Umbilical cord (tissue), 2 donors: ENCODE data around the gene GOLGA6L7. TPM values are rescaled to one million over a fixed set of nuclear protein-coding genes. Genes with fewer than 3 reads are reported as not detected.
"Not testable (repeated sequence)": the region's sequence is repeated elsewhere in the genome, so short reads cannot be mapped to it uniquely, and the experiment has no call there.

Experiments used
- DNase-seq: peaks from one replicate; pipeline ENCODE4 v3.0.0-alpha.2; 2015; ENCODE audit warnings: low spot score
- total RNA-seq: library from RNA; depleted of rRNA; stranded (reverse); fragments of >200 nt; gene quantifications from one replicate; pipeline ENCODE4 v1.2.3, GENCODE V29; 2014; ENCODE audit warnings: low replicate concordance; ENCODE audit not compliant: insufficient read depth

The GOLGA6L7 gene
- total RNA-seq, 1 donor from 2014 or later, result not detected

DNA sequence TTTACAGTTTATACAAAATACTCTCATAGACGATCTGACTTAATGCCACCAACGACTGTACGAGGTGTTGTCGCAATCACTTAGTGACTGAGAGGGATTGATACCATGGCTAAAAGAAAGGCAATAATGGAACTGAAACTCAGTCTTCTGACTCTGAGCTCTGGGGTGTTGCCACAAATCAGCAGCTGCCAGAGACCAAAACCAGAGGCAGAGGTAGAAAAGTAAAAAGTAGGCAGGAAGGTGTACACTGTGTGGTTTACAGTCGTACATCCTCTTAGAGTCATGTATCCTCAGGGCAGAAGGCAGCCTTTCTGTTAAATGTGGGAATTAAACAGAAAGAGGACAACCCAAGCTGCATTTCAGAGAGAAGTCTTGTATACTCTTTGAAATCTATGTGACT, 1.2 kb downstream of the GOLGA6L7 start:
- DNase-seq, result not testable (repeated sequence)

DNA sequence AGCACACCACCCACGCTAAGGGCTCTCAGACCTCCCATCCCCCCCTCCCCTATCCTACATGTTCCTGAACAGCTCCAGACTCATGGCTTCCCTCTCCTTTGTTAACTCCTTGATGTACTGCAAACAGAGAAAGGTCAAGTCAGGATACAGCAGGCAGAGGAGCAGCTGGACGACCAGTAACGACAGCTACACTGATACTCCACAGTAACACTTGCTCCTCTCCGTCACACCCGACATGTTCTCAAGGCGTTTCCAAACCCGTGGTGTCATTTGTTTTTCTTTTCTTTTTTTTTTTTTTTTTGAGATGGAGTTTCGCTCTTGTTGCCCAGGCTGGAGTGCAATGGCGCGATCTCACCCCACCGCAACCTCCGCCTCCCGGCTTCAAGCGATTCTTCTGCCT, 4.3 kb downstream of the GOLGA6L7 start:
- DNase-seq, result not testable (repeated sequence)

DNA sequence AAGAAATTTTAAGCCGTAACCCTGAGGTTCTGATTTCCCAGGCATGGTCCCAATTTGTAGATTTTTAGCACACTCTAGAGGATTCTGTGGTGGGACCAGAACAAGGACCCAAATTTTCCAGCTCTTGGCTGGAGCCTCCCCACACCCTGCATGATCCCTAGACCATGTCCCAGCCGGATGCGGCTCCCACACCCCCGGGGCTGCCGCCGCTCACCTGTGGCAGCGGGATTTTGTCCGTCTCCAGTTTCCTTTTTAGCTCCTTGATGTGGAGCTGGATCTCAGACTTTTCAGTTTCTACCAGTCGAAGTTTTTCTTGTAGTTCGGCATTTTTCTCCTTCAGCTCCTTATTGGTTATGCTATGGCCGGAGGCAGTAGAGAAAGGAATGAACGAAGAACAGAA, 4.9 kb downstream of the GOLGA6L7 start:
- not testable (repeated sequence) for DNase-seq

DNA sequence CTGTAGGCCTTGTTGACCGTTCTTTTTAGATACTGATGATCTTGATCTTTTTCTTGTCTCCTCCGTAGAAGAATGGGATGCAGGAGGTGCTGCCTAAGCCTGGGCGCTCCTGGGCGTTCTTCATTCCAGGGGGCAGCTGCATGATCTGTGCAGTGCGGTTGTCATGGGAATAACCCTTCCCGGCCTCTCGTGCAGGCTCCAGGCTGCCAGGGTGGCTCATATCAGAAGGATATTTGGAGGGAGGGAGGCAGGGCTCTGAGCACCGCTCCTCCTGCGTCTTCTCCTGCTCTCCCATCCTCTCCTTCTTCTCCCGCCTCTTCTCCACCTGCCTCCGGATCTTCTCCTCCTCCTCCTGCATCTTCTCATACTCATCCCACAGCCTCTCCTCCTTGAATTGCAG, 6.2 kb downstream of the GOLGA6L7 start:
- not testable (repeated sequence) for DNase-seq

DNA sequence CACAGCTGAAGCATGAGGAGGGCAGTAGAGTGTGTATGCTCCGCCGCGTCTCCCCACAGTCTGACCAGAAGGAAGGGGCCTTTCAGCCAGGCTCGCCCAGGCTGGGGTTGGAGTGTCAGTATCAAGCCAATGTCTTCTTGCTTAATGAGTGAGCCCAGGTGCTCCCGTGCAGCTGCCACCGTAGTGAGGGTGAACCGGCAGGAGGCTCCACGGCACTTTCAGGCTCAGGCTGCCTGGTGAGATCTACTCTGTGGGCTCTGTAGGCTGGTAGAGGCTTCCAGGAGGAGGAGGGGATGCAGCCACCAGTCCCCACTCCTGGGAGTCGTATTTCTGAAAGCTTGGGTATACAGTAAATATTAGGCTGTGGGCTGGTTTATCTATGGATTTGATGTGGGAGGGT, 8.2 kb downstream of the GOLGA6L7 start:
- DNase-seq, result not testable (repeated sequence)

DNA sequence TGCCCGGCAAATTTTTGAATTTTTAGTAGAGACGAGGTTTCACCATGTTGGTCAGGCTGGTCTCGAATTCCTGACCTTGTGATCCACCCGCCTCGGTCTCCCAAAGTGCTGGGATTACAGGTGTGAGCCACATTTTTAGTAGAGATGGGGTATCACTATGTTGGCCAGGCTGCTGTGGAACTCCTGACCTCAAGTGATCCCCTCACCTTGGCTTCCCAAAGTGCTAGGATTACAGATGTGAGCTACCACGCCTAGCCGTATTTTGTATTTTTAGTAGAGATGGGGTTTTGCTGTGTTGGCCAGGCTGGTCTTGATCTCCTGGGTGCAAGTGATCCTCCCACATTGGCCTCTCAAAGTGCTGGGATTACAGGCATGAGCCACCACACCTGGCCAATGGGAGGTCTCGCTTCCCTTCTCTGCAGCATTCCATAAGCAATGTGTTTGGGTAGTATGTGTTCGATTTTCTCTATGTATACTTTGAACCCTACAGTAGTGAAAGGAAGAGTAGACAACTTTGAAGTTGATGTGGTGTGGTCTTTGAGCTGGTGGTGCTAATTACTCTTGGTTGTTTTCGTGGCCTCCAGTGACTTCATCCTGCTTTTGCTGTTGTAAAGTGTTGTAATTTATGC, 13.4 kb downstream of the GOLGA6L7 start:
- not testable (repeated sequence) for DNase-seq

DNA sequence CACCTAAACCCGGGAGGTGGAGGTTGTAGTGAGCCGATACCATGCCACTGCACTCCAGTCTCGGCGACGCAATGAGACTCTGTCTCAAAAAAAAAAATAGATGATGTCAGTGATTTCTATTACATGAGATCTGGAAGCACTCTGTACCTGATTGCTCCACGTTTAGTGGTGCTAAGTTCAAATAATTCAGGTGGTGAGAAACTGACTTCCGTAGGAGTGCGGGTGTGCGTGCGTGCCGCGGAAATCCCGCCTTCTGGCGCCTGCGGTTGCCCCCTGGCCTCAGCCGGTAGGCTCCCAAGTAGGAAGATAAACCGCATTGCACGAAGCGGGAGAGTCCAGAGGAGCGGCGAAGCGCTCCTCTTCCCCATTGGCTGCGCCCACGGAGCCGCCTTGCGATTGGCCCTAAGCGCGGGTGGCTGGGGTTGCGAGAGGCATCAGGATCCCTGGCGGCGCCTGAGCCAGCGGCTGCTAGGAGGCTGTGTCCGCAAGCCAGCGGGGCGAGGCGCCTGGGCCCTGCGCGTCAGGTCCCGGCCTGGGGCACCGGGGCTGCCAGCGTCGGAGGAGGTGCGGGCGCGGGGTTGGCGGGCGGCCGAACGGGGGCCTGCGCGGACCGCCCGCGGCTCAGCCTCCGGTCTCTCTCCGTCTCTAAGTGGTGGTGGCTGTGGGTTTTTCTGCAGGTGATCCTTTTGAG, 16.4 kb downstream of the GOLGA6L7 start:
- peak; percentile 73 for DNase-seq

DNA sequence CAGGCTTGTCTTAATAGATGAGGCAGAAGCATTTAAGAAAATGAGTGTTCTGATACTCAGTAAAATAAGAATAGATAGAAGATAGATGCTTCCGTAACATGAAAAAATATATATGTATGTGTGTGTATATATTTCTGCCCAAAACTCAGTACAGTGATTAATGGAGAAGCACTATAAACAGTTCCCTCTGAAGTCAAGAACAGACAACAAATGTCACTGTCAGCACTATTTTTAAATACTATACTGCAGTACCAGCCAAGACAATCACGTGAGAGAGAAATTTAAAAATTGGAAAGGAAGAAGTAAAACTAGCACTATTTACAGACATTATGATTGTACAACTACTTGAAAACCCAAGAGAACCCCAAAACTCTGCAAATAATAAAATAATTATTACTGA, 27.0 kb downstream of the GOLGA6L7 start:
- not testable (repeated sequence) for DNase-seq

DNA sequence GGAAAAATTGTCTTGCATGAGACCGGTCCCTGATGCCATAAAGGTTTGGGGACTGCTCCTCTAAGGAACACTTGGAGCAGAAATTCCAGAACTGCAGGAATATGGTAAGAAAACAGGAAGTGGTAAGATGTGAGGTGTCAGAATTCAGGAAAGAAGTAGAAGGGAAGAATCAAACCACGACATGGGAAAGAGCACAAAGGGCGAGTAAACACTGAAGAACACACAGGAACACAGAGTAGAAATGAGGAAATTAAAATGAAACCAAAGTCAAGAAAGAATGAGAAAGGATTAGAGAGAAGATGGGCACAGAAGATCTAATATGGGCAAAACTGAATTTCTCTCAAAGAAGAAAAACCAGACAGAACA, 28.5 kb downstream of the GOLGA6L7 start:
- not testable (repeated sequence) for DNase-seq

DNA sequence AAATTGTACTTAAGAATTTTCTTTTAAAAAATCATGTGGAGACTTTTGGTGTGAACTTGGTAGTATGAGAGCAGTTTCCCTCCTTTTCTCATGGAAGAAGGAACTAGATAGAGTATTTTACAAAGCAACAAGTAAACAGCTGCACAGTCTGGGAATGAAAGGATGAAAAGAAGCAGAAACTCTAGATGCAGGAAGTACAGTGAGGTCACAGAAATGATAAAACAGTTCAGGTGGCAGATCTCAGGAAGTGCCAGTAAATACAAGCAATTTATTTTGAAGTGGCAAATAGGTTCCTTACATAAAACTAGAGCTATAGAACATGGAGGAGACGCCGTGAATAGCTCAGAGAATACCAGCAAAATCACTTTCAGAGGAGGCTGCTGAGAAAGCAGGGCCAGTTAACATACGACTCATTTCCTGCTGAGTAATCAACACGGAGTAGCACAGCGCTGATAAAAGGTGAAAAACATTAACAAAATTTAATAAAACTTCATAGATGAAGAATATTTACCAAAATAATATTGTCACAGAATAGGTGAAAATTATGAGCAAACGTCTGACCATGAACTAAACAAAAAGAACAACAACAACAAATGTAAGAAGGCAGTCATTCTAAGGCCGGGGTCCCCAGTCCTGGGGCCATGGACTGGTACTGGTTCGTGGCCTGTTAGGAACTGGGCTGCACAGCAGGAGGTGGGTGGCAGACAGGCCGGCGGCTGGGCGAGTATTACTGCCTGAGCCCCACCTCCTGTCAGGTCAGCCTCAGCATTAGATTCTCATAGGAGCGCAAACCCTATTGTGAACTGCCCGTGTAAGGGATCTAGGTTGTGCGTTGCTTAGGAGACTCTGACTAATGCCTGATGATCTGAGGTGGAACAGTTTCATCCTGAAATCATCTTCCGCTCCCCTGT, 29.2 kb downstream of the GOLGA6L7 start:
- DNase-seq, result not testable (repeated sequence)

DNA sequence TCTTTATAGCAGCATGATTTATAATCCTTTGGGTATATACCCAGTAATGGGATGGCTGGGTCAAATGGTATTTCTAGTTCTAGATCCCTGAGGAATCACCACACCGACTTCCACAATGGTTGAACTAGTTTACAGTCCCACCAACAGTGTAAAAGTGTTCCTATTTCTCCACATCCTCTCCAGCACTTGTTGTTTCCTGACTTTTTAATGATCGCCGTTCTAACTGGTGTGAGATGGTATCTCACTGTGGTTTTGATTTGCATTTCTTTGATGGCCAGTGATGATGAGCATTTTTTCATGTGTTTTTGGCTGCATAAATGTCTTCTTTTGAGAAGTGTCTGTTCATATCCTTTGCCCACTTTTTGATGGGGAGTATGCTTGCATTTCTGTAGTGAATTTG, 30.3 kb downstream of the GOLGA6L7 start:
- not testable (repeated sequence) for DNase-seq

DNA sequence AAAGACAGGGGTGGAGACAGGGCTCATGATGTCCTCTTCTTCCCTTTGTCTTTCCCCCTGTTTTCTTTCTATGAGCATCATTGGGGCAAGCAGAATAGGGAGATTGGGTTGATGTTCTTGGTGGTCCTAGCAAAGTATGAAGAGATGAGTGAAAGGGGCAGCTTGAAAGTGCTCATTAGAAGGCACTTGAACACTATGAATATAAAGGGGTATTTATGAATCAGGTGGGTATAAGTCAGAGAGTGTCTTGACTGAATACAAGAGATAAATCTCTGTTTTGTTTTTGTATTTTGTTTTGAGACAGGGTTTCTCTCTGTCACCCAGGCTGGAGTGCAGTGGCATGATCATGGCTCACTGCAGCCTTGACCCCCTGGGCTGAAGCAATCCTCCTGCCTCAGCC, 34.4 kb downstream of the GOLGA6L7 start:
- not testable (repeated sequence) for DNase-seq

DNA sequence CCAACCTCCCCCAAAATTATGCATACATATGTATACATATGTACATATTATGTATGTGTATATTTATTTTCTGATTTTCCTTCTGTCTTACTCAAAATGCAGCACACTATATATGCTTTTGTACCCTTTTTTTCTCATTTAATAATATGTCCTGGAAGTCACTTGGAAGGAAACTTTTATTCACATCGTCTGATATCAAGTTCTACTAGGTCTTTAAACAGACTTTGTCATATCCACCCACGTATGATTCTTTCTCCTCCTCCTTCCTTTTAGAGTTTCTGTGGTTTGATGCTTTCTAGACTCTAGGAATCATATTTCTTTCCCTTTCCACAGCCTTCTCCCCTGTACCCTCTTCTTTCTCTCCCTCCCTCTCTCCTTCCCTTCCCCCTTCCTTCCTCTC, 35.1 kb downstream of the GOLGA6L7 start:
- DNase-seq, result not testable (repeated sequence)

DNA sequence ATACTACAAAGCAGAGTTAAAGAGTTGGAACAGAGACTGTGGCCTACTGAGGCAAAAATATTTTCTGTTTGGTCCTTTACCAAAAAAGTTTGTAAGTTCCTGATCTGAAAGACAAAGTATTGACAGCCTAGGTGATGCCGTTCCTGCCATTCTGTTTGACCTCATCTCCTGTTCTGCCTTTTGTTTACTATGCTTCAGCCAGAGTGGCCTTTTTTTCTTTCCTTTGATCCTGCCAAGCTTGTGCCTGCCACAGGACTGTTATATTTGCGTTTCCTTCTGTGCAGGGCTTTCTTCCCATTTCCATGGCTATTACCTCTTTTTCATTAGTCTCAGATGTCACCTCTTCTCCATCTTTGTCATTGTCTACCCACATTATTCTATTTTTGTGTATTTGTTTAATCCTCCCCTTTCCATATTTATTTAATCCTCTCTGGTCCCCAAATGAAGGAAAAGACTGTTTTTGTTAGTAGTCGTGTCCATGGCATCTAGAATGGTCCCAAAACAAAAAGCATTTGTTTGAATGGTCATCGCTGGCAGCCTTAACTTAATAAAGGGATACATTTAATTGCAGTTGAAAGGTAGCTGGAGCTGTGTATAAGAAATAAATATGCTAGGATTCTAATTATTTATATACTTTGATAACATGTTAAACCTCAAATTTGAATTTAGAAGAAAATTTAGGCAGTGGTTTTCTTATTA, 36.4 kb downstream of the GOLGA6L7 start:
- not testable (repeated sequence) for DNase-seq

DNA sequence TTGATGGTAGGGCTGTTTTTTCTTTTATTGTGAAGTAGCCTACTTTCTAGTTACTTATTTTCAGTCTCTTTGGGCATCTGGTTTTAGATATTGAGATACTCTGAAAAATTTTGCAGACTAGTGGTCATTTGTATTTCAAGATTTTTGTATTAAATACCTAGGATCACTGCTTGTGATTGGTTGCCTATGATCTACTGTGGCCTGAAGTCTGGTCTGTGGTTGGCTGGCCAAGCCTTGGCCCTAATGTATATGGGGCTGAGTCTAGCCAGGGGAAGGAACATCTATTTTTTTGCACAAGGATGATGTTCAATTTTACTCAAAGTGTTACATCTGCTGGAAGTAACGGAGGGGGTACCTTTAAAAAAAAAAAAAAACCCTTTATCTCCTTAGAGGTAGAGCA, 38.0 kb downstream of the GOLGA6L7 start:
- not testable (repeated sequence) for DNase-seq

DNA sequence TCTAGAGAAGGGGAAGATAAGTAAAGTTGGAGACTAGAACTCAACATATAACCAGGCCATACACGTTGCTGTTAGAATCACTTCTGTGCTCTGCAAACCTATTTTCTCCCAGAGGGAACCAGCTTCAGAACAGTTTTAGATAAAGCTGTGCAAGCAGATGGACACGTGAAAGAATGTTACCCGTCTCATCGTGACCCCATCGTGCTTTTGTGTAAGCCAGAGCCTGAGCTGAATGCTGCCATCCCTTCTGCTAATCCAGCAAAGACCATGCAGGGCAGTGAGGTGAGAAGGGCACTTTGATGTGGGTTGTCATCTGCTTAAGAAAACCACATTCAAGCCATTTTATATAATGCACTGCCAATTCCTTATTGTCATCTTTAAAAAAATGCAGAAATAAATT, 40.3 kb downstream of the GOLGA6L7 start:
- not testable (repeated sequence) for DNase-seq

DNA sequence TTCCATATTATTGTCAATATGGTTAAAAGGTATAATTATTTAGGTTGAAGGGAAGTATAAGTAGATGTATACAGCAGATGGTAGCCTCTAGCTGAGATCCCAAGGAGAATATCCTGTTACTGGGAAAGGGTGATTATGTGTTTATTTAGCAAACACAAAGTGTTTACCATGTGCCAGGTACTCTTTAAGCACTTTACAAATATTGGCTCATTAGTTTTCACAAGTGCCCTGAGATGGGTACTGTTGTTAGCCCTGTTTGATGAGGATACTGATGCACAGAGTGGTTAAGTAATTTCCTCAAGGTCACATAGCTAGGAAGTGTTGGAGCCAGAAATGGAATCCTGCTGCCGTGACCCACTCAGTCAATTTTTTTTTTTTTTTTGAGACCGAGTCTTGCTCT, 48.1 kb downstream of the GOLGA6L7 start:
- not testable (repeated sequence) for DNase-seq

DNA sequence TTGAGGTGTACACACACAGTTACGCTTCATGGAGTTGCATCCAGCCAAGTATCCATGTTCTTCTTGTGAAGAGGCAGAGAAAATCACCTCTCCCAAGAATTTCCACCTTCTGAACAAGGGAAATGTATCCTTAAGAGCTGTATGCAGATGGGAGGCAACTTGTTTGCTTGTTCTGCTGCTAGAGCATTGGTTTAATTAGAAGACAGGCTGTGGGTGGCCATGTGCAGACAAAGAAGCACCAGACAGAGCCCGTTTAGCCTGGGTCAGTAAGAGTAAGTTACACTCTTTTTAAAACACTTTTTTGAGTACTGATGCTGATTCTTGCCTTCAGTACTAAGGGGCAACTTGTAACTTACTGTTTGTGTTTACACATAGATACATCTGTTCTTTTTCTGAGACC, 50.2 kb downstream of the GOLGA6L7 start:
- DNase-seq, result not testable (repeated sequence)

DNA sequence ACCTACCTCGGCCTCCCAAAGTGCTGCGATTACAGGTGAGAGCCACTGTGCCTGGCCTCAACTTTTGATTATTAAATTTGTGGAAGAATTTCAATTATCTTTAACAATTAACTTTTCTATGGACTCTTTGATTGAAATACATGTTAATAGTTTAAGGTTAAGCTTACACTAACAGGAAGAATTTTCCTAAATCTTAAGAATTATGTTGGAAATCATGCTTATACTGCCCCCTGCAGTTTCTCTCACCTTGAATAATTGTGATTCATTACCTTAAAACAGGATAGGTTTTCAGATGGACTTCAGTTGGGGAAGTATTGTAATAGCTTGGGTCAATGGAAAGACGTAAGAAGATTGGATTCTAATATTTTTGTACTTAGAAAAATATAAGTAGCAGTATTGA, 54.2 kb downstream of the GOLGA6L7 start:
- DNase-seq, result not testable (repeated sequence)
